Adrenal gland (tissue), 12 donors: Measurements from ENCODE around the gene ULBP3. TPM values are rescaled to one million over a fixed set of nuclear protein-coding genes. Genes with fewer than 3 reads are reported as not detected.

Experiments
- DNase-seq, 7 donors: peaks; one replicate each; pipeline ENCODE4 v3.0.0-alpha.2; 2019 to 2020
- H3K27ac ChIP-seq, 5 donors: fragments of 200-600 bp; sonication (generic) in 4 of 5; 1 replicate in 3 of 5; 2 replicates in 2 of 5; pipeline versions ENCODE4 v1.5.1 to v1.8.0; 2016 to 2020; ENCODE audit warnings: mild to moderate bottlenecking in 1 of 5
- H3K27me3 ChIP-seq: fragments of 200-600 bp; 2 replicates; pipeline ENCODE4 v1.8.0; 2021
- H3K36me3 ChIP-seq, 2 donors: fragments of 200-600 bp; replicated peaks in 1 of 2; 1 replicate in 1 of 2; 2 replicates in 1 of 2; pipeline versions ENCODE4 v1.5.1 to v1.8.0; 2018 to 2022
- H3K4me1 ChIP-seq, 2 donors: fragments of 200-600 bp; replicated peaks in 1 of 2; 1 replicate in 1 of 2; 2 replicates in 1 of 2; pipeline versions ENCODE4 v1.5.1 to v1.8.0; 2018 to 2021
- H3K4me3 ChIP-seq, 4 donors: fragments of 200-600 bp; sonication (generic) in 3 of 4; one replicate each; pipeline ENCODE4 v1.5.1; 2016 to 2018
- H3K9me3 ChIP-seq, 3 donors: fragments of 200-600 bp; sonication (generic) in 1 of 3; replicated peaks in 1 of 3; 1 replicate in 2 of 3; 2 replicates in 1 of 3; pipeline versions ENCODE4 v1.5.1 to v1.8.0; 2016 to 2021
- CTCF ChIP-seq, 6 experiments: fragments of 450-650 bp in 4 of 6; fragments of 200-600 bp in 2 of 6; sonication (generic) in 1 of 6; IDR thresholded peaks; 1 replicate in 5 of 6; 2 replicates in 1 of 6; pipeline versions ENCODE4 v1.5.1 to v1.8.0; 2016 to 2021; ENCODE audit warnings: antibody characterized with exemption in 6 of 6, mild to moderate bottlenecking in 2 of 6, moderate library complexity in 1 of 6
- POLR2A ChIP-seq, 2 donors: fragments of 450-650 bp; IDR thresholded peaks; one replicate each; pipeline ENCODE4 v1.6.1; 2017; ENCODE audit warnings: antibody characterized with exemption in 2 of 2, mild to moderate bottlenecking in 2 of 2, moderate library complexity in 1 of 2
- WGBS, 4 donors: extraction: QIAGEN DNeasy Blood & Tissue Kit in 2 of 4; methylation state at CpG; one replicate each; pipeline versions ENCODE4 v1.1.5 to v1.1.7; 2013 to 2017; 5-methylcytosine and 5-hydroxymethylcytosine counted together
- intact Hi-C, 2 donors: fragments of 100-400 bp; cut with DNase I; formaldehyde crosslinking; loops; one replicate each; pipeline versions ENCODE4 v1.14.1 to v1.15.0; 2022 to 2023
- polyA plus RNA-seq, 3 donors: library from polyadenylated mRNA; stranded (reverse); fragments of 200-250 nt in 2 of 3; fragments of 350-450 nt in 1 of 3; fragmentation: Illumina TruSeq in 1 of 3; extraction: RNeasy Lipid Tissue Mini Kit (QIAGEN cat#74804) in 1 of 3; gene quantifications; one replicate each; pipeline ENCODE4 v1.2.3, GENCODE V29; 2013 to 2014
- total RNA-seq, 9 donors: library from RNA; depleted of rRNA in 4 of 9; stranded (reverse); fragments of >200 nt in 4 of 9; fragments of 120-200 nt in 1 of 9; fragmentation: NEBNext Ultra II Directional in 1 of 9; extraction: Animal tissue kit (Norgen Biotek cat#: 25700) in 1 of 9; gene quantifications; one replicate each; pipeline versions ENCODE4 v1.1.0 to v1.2.4, GENCODE V29; 2013 to 2023
- donor health status: healthy with polysubstance abuse.
- donor health status: Bipolar disorder and iron deficiency.
- donor health status: DM: yes; HTN: yes; CAD: no.
- donor health status: DM: no; HTN: no; CAD: no.
- donor health status: DM: no; HTN: no; CAD: no.
- donor health status: DM: yes; HTN: yes; CAD: no.

The ULBP3 gene
- total and polyA plus RNA-seq, 12 donors, result 0.17 to 15.6 (median 5.1) TPM

GRCh38 chr6:150081702-150082101 is 12.8 kb upstream of the ULBP3 start:
- no peaks in the 10 kb centered on the region for H3K4me1 ChIP-seq
- intact Hi-C loops, result loop anchor here (5.0 kb wide), 1 partner anchor 251 kb away; no protein-coding TSS in a partner anchor
- no peak for TF ChIP-seq CTCF (IDR thresholded peaks at IDR 0.05)
- no peak for TF ChIP-seq POLR2A (IDR thresholded peaks at IDR 0.05)
- H3K9me3 ChIP-seq, result no peaks in the 10 kb centered on the region
- H3K4me3 ChIP-seq, result no peak overlapping the region
- H3K27me3 ChIP-seq, result peaks cover 2% of the 10 kb centered on the region
- WGBS, 4 donors, result 69 to 77% (median 74%) methylated on average over 4 of the region's 4 CpGs
- H3K27ac ChIP-seq, result no peak overlapping the region
- no peak for DNase-seq
- H3K36me3 ChIP-seq, result no peaks in the 10 kb centered on the region

- no peaks in the 10 kb centered on the region for H3K9me3 ChIP-seq
- H3K4me1 ChIP-seq, result no peaks in the 10 kb centered on the region
- H3K27me3 ChIP-seq, result no peaks in the 10 kb centered on the region
- H3K36me3 ChIP-seq, result no peaks in the 10 kb centered on the region
- H3K27ac ChIP-seq, result no peak overlapping the region
- no peak overlapping the region for H3K4me3 ChIP-seq
- 67 to 81% (median 74%) methylated on average over 3 to 4 of the region's 4 CpGs for WGBS, 4 donors
- DNase-seq, result peak in 1 of 7 donors; percentile 6
- intact Hi-C loops, result loop anchor here (5.0 to 10.0 kb wide), 2 partner anchors 253 to 735 kb away; no protein-coding TSS in a partner anchor
- no peak for TF ChIP-seq CTCF (IDR thresholded peaks at IDR 0.05)
- TF ChIP-seq POLR2A (IDR thresholded peaks at IDR 0.05), result no peak
Measured at GRCh38 chr6:150079604-150080003, 10.7 kb upstream of the ULBP3 start.

GRCh38 chr6:150078788-150079187 is 9.9 kb upstream of the ULBP3 start:
- DNase-seq, result no peak
- Histone ChIP-seq H3K4me3 (no peak overlapping the region), H3K4me1 (no peaks in the 10 kb centered on the region), H3K27ac (no peak overlapping the region), H3K36me3 (no peaks in the 10 kb centered on the region), H3K27me3 (no peaks in the 10 kb centered on the region), H3K9me3 (no peaks in the 10 kb centered on the region)
- intact Hi-C loops, result loop anchor here in 1 of 2 donors (10.0 kb wide), 1 partner anchor 736 kb away; no protein-coding TSS in a partner anchor
- TF ChIP-seq POLR2A (IDR thresholded peaks at IDR 0.05) (no peak), CTCF (IDR thresholded peaks at IDR 0.05) (no peak)
- WGBS, 4 donors, result 49 to 64% (median 55%) methylated on average over 2 of the region's 2 CpGs

GRCh38 chr6:150076196-150076893 is 7.4 kb upstream of the ULBP3 start:
- no peak for TF ChIP-seq POLR2A (IDR thresholded peaks at IDR 0.05)
- TF ChIP-seq CTCF (IDR thresholded peaks at IDR 0.05), result no peak
- Histone ChIP-seq H3K27ac (no peak overlapping the region), H3K27me3 (no peaks in the 10 kb centered on the region), H3K9me3 (no peaks in the 10 kb centered on the region), H3K4me1 (no peaks in the 10 kb centered on the region), H3K4me3 (no peak overlapping the region), H3K36me3 (no peaks in the 10 kb centered on the region)
- DNase-seq, result no peak
- intact Hi-C loops, result loop anchor here in 1 of 2 donors (10.0 kb wide), 1 partner anchor 738 kb away; no protein-coding TSS in a partner anchor
- WGBS, 4 donors, result 59 to 73% (median 62%) methylated on average over 8 of the region's 8 CpGs
